Measurements from ENCODE around the gene COX14.

COX14 gene

GRCh38 chr12:50085615-50086072 lies 26.4 kb upstream of the COX14 start:
- no peak for DNase-seq

- DNase-seq, result no peak
Measured at GRCh38 chr12:50086148-50086547, 25.9 kb upstream of the COX14 start.

GRCh38 chr12:50087151-50087550 lies 24.9 kb upstream of the COX14 start:
- no peak for DNase-seq

- DNase-seq, result no peak
Measured at GRCh38 chr12:50087995-50088394, 24.0 kb upstream of the COX14 start.

- DNase-seq, result peak; percentile 68
Measured at GRCh38 chr12:50088577-50089335, 23.3 kb upstream of the COX14 start.

GRCh38 chr12:50089730-50090129 lies 22.3 kb upstream of the COX14 start:
- no peak for DNase-seq

GRCh38 chr12:50090391-50090790 lies 21.6 kb upstream of the COX14 start:
- no peak for DNase-seq

- DNase-seq, result no peak
Measured at GRCh38 chr12:50097952-50098351, 14.1 kb upstream of the COX14 start.

GRCh38 chr12:50099302-50100008 lies 12.6 kb upstream of the COX14 start:
- no peak for DNase-seq

- DNase-seq, result no peak
Measured at GRCh38 chr12:50100561-50100960, 11.5 kb upstream of the COX14 start.

GRCh38 chr12:50101663-50102062 lies 10.4 kb upstream of the COX14 start:
- no peak for DNase-seq

GRCh38 chr12:50102131-50102531 lies 9.9 kb upstream of the COX14 start:
- DNase-seq, result no peak

- DNase-seq, result no peak
Measured at GRCh38 chr12:50102646-50103309, 9.3 kb upstream of the COX14 start.

- DNase-seq, result no peak
Measured at GRCh38 chr12:50103351-50103750, 8.7 kb upstream of the COX14 start.

GRCh38 chr12:50103767-50104321 lies 8.2 kb upstream of the COX14 start, which contains the start of gene GPD1:
Gene GPD1, plus strand, starts transcription at chr12:50104008. Its CDS starts 43 bp downstream, at chr12:50104051.
- DNase-seq, result peak; percentile 46

GRCh38 chr12:50104417-50105366 lies 7.3 kb upstream of the COX14 start:
- DNase-seq, result no peak

- DNase-seq, result no peak
Measured at GRCh38 chr12:50105913-50106450, 6.1 kb upstream of the COX14 start.

- no peak for DNase-seq
Measured at GRCh38 chr12:50106907-50107306, 5.1 kb upstream of the COX14 start.

- no peak for DNase-seq
Measured at GRCh38 chr12:50107416-50108268, 4.4 kb upstream of the COX14 start.

GRCh38 chr12:50109319-50109718 lies 2.7 kb upstream of the COX14 start:
- no peak for DNase-seq
